Measurements from ENCODE around the gene MAMDC4. TPM values are rescaled to one million over a fixed set of nuclear protein-coding genes. Genes with fewer than 3 reads are reported as not detected.
A peak's percentile ranks its signal among the peaks of the same experiment; 100 is the strongest.

Gene MAMDC4
- total RNA-seq, 2 donors from 2014 or later, result 5.2 to 17.7 TPM

GRCh38 chr9:136849960-136850865, 1.9 kb upstream of the MAMDC4 start:
- DNase-seq (ENCODE audit: low spot score), result no peak
- H3K36me3 ChIP-seq, result no peaks in the 10 kb centered on the region
- no peaks in the 10 kb centered on the region for H3K27me3 ChIP-seq (replicated peaks; ENCODE audit: insufficient read depth)
- H3K4me1 ChIP-seq (replicated peaks), result no peaks in the 10 kb centered on the region
- H3K4me3 ChIP-seq, result peak overlapping the region; percentile 50 to 56
- no peaks in the 10 kb centered on the region for H3K9me3 ChIP-seq
- 32% methylated on average over 30 of the region's 43 CpGs for WGBS
- TF ChIP-seq POLR2A (IDR thresholded peaks at IDR 0.05), result no peak
- no peak for TF ChIP-seq CTCF (IDR thresholded peaks at IDR 0.05)
- intact Hi-C loops (cut with DNase I), result loop anchor here (5.0 to 10.0 kb wide), 2 partner anchors 58 to 125 kb away; partner anchors contain the start of gene TMEM141
- H3K27ac ChIP-seq, result peak overlapping the region; percentile 84 to 91

- no peak for TF ChIP-seq POLR2AphosphoS5 (IDR thresholded peaks at IDR 0.05)
- no peak for TF ChIP-seq CTCF (IDR thresholded peaks at IDR 0.05)
- TF ChIP-seq POLR2A (IDR thresholded peaks at IDR 0.05), result no peak
- Histone ChIP-seq H3K4me3 (no peak overlapping the region), H3K4me1 (replicated peaks) (no peaks in the 10 kb centered on the region), H3K27ac (no peak overlapping the region), H3K9me3 (no peaks in the 10 kb centered on the region), H3K36me3 (no peaks in the 10 kb centered on the region), H3K27me3 (replicated peaks; ENCODE audit: insufficient read depth) (no peaks in the 10 kb centered on the region)
- WGBS, result 83% methylated on average over 23 of the region's 23 CpGs
- intact Hi-C loops (cut with DNase I), result no loop called here
- DNase-seq (ENCODE audit: low spot score), result no peak
These were observed 1.0 kb upstream of the MAMDC4 start for GRCh38 chr9:136850866-136851775.

- Histone ChIP-seq H3K36me3 (no peaks in the 10 kb centered on the region), H3K4me3 (no peak overlapping the region), H3K9me3 (no peaks in the 10 kb centered on the region), H3K27ac (no peak overlapping the region), H3K4me1 (replicated peaks) (no peaks in the 10 kb centered on the region), H3K27me3 (replicated peaks; ENCODE audit: insufficient read depth) (no peaks in the 10 kb centered on the region)
- TF ChIP-seq POLR2AphosphoS5 (IDR thresholded peaks at IDR 0.05) (no peak), CTCF (IDR thresholded peaks at IDR 0.05) (no peak), POLR2A (IDR thresholded peaks at IDR 0.05) (no peak)
- intact Hi-C loops (cut with DNase I), result no loop called here
- no peak for DNase-seq (ENCODE audit: low spot score)
- WGBS, result 80% methylated on average over 27 of the region's 29 CpGs
These were observed 784 bp downstream of the MAMDC4 start for GRCh38 chr9:136852664-136853595.

- Histone ChIP-seq H3K4me3 (no peak overlapping the region), H3K27ac (no peak overlapping the region), H3K9me3 (no peaks in the 10 kb centered on the region), H3K27me3 (replicated peaks; ENCODE audit: insufficient read depth) (no peaks in the 10 kb centered on the region), H3K4me1 (replicated peaks) (peaks cover 7% of the 10 kb centered on the region), H3K36me3 (no peaks in the 10 kb centered on the region)
- DNase-seq (ENCODE audit: low spot score), result no peak
- intact Hi-C loops (cut with DNase I), result no loop called here
- 87% methylated on average over 13 of the region's 18 CpGs for WGBS
- TF ChIP-seq CTCF (IDR thresholded peaks at IDR 0.05) (no peak), POLR2A (IDR thresholded peaks at IDR 0.05) (no peak), POLR2AphosphoS5 (IDR thresholded peaks at IDR 0.05) (no peak)
These were observed 1.5 kb downstream of the MAMDC4 start for GRCh38 chr9:136853596-136854112.

All from prostate gland (tissue), 2 donors.